GM12872 (cell line): Measurements from ENCODE around the gene NEDD8.

ENCODE experiments used
- TF ChIP-seq, protein P1 (sequence below): IDR thresholded peaks from 3 replicates; pipeline ENCODE4 v1.5.1; 2011; ENCODE audit warnings: low read depth, mild to moderate bottlenecking, low read length, moderate library complexity; ENCODE audit not compliant: insufficient read depth

Gene NEDD8

DNA sequence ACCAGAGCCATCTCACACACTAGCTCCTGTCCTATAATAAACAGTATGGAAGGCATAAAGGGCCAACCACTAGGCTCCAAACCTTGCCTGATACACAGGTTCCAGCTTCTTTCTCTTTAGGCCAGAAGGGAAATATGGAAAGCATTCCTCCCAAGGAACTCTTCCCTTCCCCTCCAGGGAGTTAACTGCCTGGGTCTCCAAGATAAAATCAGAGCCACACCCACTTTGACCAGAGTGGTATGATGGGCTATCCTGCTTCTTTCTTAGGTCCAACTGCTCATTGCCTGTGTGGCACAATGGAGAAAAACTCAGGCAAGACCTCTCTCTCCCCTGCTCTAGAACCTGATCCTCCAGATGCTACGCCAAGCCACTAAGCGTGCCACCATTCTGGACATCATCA is 24.5 kb downstream of the NEDD8 start:
- TF ChIP-seq, protein P1, sequence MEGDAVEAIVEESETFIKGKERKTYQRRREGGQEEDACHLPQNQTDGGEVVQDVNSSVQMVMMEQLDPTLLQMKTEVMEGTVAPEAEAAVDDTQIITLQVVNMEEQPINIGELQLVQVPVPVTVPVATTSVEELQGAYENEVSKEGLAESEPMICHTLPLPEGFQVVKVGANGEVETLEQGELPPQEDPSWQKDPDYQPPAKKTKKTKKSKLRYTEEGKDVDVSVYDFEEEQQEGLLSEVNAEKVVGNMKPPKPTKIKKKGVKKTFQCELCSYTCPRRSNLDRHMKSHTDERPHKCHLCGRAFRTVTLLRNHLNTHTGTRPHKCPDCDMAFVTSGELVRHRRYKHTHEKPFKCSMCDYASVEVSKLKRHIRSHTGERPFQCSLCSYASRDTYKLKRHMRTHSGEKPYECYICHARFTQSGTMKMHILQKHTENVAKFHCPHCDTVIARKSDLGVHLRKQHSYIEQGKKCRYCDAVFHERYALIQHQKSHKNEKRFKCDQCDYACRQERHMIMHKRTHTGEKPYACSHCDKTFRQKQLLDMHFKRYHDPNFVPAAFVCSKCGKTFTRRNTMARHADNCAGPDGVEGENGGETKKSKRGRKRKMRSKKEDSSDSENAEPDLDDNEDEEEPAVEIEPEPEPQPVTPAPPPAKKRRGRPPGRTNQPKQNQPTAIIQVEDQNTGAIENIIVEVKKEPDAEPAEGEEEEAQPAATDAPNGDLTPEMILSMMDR, result no peak

DNA sequence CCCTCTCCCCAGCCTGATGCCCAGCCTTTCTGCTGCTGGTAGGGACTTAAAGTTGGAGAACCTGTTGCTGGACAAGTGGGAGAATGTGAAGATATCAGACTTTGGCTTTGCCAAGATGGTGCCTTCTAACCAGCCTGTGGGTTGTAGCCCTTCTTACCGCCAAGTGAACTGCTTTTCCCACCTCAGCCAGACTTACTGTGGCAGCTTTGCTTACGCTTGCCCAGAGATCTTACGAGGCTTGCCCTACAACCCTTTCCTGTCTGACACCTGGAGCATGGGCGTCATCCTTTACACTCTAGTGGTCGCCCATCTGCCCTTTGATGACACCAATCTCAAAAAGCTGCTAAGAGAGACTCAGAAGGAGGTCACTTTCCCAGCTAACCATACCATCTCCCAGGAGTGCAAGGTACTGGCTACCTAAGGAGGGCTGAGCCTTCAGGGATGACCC is 25.0 kb downstream of the NEDD8 start:
- TF ChIP-seq, protein P1, result no peak

DNA sequence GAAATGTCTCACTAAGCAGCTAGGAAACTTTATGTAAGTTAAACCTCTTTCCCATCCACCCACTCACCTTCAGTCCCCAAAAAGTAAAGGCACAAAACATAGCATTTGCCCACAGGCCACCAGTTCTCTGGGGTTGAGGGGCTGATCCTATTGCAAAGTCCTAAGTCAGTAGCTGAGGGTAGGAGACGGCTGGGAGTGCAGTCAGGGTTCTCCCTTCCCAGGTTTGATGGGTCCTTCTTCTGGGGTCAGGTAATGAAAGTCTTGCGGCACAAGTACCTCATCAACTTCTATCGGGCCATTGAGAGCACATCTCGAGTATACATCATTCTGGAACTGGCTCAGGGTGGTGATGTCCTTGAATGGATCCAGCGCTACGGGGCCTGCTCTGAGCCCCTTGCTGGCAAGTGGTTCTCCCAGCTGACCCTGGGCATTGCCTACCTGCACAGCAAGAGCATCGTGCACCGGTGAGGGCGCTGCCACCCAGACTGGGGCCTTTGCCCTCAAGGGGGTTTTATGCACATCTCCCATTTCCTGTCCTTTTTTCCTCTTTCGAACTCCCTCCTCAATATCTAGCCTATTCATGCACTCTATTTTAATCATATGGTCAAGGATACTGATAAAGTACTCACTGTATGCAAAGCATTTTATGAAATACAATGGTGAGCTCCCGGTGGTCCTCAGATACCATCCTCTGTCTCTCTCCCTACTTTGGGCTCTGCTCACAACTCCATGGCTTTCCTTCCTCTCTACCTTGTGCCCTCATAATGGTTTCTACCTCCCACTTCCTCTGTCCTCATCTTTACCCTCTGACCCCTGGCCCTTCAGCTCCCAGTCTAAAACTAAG is 25.7 kb downstream of the NEDD8 start:
- TF ChIP-seq, protein P1, result no peak

DNA sequence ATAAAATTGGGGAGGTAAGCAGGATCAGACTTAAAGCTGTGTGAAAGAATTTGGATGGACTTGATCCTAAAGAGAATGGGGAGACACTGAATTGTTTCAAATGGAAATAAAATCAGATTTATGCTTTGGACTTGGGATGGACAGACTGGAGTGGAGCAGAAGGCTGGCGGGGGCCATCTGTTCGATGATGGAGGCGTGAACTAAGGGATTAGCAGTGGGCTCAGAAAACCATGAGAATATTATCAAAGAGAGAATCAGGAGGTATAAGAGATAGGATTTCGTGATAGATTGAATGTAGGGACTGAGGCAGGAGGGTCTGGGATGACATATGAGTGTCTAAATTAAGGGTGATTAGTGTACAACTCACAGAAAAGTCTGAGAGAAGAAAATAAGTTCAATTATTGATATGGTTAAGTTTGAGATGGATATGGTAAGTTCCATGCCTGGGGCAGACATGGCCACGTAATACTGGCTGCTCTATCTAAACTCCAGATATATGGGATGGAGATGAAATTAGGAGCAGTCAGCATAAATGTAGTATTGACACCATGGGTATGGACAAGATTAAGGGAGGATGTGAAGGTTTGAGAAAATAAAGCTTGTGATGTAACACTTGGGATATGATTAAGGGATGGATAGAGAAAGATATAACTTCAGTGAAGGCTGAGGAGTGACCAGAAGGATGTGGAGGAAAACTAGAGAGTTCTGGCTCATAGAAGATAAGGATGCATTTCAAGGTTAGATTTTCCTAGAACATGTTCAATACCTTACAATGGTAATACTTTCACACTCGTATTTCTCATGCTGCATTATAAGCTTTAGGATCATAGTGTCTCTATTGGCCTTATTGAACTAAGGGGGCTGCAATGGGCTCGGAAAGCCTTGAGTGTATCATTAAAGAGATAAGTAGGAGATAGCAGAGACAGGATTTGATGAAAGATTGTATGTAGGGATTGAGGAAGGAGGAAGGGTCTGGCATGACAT is 27.7 kb downstream of the NEDD8 start:
- TF ChIP-seq, protein P1, result no peak

DNA sequence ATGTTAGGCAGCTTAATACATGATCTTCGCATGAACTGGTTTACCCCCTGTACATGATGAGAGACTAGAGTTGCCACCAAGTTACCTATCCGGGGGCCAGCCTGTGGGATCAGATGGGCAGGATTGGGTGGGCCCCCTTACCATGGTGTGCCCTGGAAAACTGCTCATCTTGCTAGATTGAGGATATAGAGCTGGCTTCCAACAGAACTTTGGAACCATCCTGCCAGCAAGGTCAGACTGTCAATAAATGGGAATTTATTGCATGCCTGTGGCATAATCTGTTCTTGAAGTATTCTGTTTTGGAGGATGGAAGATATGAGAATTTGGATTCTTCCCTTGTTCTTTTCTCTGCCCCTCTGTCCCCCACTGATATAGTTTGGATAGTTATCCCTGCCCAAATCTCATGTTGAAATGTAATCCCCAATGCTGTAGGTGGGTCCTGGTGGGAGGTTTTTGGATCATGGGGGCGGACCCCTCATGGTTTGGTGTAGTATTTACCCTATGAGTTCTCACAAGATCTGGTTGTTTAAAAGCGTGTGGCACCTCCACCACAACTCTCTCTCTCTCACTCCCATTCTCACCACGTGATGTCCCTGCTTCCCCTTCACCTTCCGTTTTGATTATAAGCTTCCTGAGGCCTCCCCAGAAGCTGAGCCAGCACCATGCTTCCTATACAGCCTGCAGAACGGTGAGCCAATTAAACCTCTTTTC is 33.2 kb downstream of the NEDD8 start:
- TF ChIP-seq, protein P1, result no peak

DNA sequence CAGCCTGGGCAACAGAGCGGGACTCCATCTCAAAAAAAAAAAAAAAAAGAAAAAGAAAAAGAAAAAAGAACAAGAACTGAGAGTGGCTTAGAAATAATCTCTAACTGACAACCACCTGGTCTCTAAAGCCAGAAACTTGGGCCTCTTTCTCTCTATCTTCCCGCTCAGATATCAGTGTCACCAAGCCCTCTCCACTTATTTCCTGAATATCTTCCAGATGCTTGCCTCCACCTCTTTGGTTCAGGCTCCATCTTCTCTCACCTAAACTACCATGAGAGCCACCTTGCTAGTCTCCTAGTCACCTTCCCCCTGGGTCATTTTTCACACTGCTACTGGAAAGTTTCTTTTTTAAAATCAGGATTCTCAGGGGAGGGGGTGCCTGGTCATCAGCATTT is 35.1 kb downstream of the NEDD8 start:
- TF ChIP-seq, protein P1, result no peak
